H9 (cell line): Measurements from ENCODE around the gene AP2S1. TPM values are rescaled to one million over a fixed set of nuclear protein-coding genes. Genes with fewer than 3 reads are reported as not detected.

Source experiments
- DNase-seq: peaks from one replicate; pipeline ENCODE4 v3.0.0-alpha.2; 2017
- H2AFZ ChIP-seq: one replicate; pipeline ENCODE4 v1.6.1; 2013; ENCODE audit warnings: mild to moderate bottlenecking, low read length, control low read depth, moderate library complexity
- H2AK5ac ChIP-seq: 2 replicates; pipeline ENCODE4 v1.6.1; 2013; ENCODE audit warnings: low read length, control low read depth, mixed read lengths; ENCODE audit not compliant: insufficient read length
- H2BK120ac ChIP-seq: one replicate; pipeline ENCODE4 v1.6.1; 2013; ENCODE audit warnings: low read depth, mild to moderate bottlenecking, low read length, control low read depth, inconsistent platforms; ENCODE audit not compliant: poor library complexity, severe bottlenecking
- H2BK12ac ChIP-seq: 2 replicates; pipeline ENCODE4 v1.6.1; 2013; ENCODE audit warnings: low read length, control low read depth, mixed read lengths, low read depth; ENCODE audit not compliant: insufficient read length
- H2BK15ac ChIP-seq: 2 replicates; pipeline ENCODE4 v1.6.1; 2013; ENCODE audit warnings: low read depth, low read length, control low read depth
- H2BK20ac ChIP-seq: one replicate; pipeline ENCODE4 v1.6.1; 2013; ENCODE audit warnings: low read depth, mild to moderate bottlenecking, low read length, control low read depth, inconsistent platforms; ENCODE audit not compliant: poor library complexity, severe bottlenecking
- H2BK5ac ChIP-seq: 2 replicates; pipeline ENCODE4 v1.6.1; 2013; ENCODE audit warnings: low read length, control low read depth, mixed read lengths; ENCODE audit not compliant: insufficient read length
- H3K14ac ChIP-seq: 2 replicates; pipeline ENCODE4 v1.6.1; 2013; ENCODE audit warnings: low read length, control low read depth; ENCODE audit not compliant: insufficient read depth
- H3K18ac ChIP-seq: 2 replicates; pipeline ENCODE4 v1.6.1; 2013; ENCODE audit warnings: low read depth, mild to moderate bottlenecking, mixed read lengths, low read length, control low read depth; ENCODE audit not compliant: insufficient read length
- H3K23ac ChIP-seq: 2 replicates; pipeline ENCODE4 v1.6.1; 2013; ENCODE audit warnings: low read length, control low read depth, mixed read lengths, low read depth; ENCODE audit not compliant: insufficient read length
- H3K23me2 ChIP-seq: 2 replicates; pipeline ENCODE4 v1.6.1; 2013; ENCODE audit warnings: low read depth, mild to moderate bottlenecking, mixed read lengths, low read length, control low read depth; ENCODE audit not compliant: insufficient read length, poor library complexity, severe bottlenecking
- H3K27ac ChIP-seq: 2 replicates; pipeline ENCODE4 v1.5.1; 2013; ENCODE audit warnings: low read length, control low read depth, mixed read lengths, low read depth; ENCODE audit not compliant: insufficient read length
- H3K27me3 ChIP-seq: 2 replicates; pipeline ENCODE4 v1.6.1; 2013; ENCODE audit warnings: low read length, control low read depth, inconsistent platforms; ENCODE audit not compliant: insufficient read depth
- H3K4ac ChIP-seq: 2 replicates; pipeline ENCODE4 v1.6.1; 2013; ENCODE audit warnings: low read depth, mild to moderate bottlenecking, control low read depth, inconsistent platforms, low read length, moderate library complexity
- H3K4me1 ChIP-seq: 2 replicates; pipeline ENCODE4 v1.6.1; 2013; ENCODE audit warnings: low read length, control low read depth, inconsistent platforms; ENCODE audit not compliant: insufficient read depth
- H3K4me2 ChIP-seq: 2 replicates; pipeline ENCODE4 v1.6.1; 2013; ENCODE audit warnings: low read length, control low read depth, mixed read lengths; ENCODE audit not compliant: insufficient read length, insufficient read depth
- H3K56ac ChIP-seq: 2 replicates; pipeline ENCODE4 v1.6.1; 2013; ENCODE audit warnings: low read depth, mild to moderate bottlenecking, mixed read lengths, low read length, control low read depth; ENCODE audit not compliant: insufficient read length
- H3K79me1 ChIP-seq: 2 replicates; pipeline ENCODE4 v1.6.1; 2013; ENCODE audit warnings: low read depth, mild to moderate bottlenecking, moderate library complexity, low read length, control low read depth, inconsistent platforms; ENCODE audit not compliant: insufficient read depth, poor library complexity, severe bottlenecking
- H3K79me2 ChIP-seq: 2 replicates; pipeline ENCODE4 v1.6.1; 2013; ENCODE audit warnings: low read length, control low read depth, inconsistent platforms; ENCODE audit not compliant: insufficient read depth
- H3K9ac ChIP-seq: 2 replicates; pipeline ENCODE4 v1.6.1; 2013; ENCODE audit warnings: low read length, control low read depth, mixed read lengths; ENCODE audit not compliant: insufficient read length; ENCODE audit errors: extremely low read depth
- H3K9me3 ChIP-seq: one replicate; pipeline ENCODE4 v1.6.1; 2013; ENCODE audit warnings: low read depth, low read length, inconsistent platforms; ENCODE audit not compliant: control insufficient read depth
- H3T11ph ChIP-seq: one replicate; pipeline ENCODE4 v1.6.1; 2013; ENCODE audit warnings: mild to moderate bottlenecking, low read length, control low read depth, inconsistent platforms
- H4K20me1 ChIP-seq: one replicate; pipeline ENCODE4 v1.6.1; 2013; ENCODE audit not compliant: control insufficient read depth, insufficient read length, insufficient read depth
- H4K5ac ChIP-seq: 2 replicates; pipeline ENCODE4 v1.6.1; 2013; ENCODE audit warnings: low read depth, mild to moderate bottlenecking, mixed read lengths, low read length, control low read depth; ENCODE audit not compliant: insufficient read length
- H4K8ac ChIP-seq: replicated peaks from 2 replicates; pipeline ENCODE4 v1.6.1; 2013; ENCODE audit warnings: low read length, control low read depth, mixed read lengths, low read depth; ENCODE audit not compliant: insufficient read length
- H4K91ac ChIP-seq: 2 replicates; pipeline ENCODE4 v1.6.1; 2013; ENCODE audit warnings: low read depth, mild to moderate bottlenecking, moderate library complexity, mixed read lengths, low read length, control low read depth; ENCODE audit not compliant: insufficient read length
- H3K27ac Mint-ChIP-seq, 3 experiments: 2 replicates in 2 of 3; 3 replicates in 1 of 3; pipeline ENCODE4 v1.8.0; 2020 to 2021; ENCODE audit warnings: mixed read lengths in 3 of 3, mild to moderate bottlenecking in 1 of 3, moderate library complexity in 1 of 3
- H3K27me3 Mint-ChIP-seq: 2 replicates; pipeline ENCODE4 v1.8.0; 2021; ENCODE audit warnings: low read depth, mild to moderate bottlenecking, moderate library complexity, mixed read lengths
- H3K36me3 Mint-ChIP-seq, 3 experiments: 2 replicates in 2 of 3; 3 replicates in 1 of 3; pipeline ENCODE4 v1.8.0; 2020 to 2021; ENCODE audit warnings: low read depth in 3 of 3, mixed read lengths in 3 of 3; ENCODE audit not compliant: insufficient read depth in 1 of 3
- H3K4me1 Mint-ChIP-seq, 2 experiments: 2 replicates each; pipeline ENCODE4 v1.8.0; 2020; ENCODE audit warnings: mixed read lengths in 2 of 2
- H3K4me3 Mint-ChIP-seq, 2 experiments: 2 replicates in 1 of 2; 3 replicates in 1 of 2; pipeline ENCODE4 v1.8.0; 2020 to 2021; ENCODE audit warnings: mild to moderate bottlenecking in 2 of 2, mixed read lengths in 2 of 2, moderate library complexity in 1 of 2
- H3K9me3 Mint-ChIP-seq, 2 experiments: 2 replicates in 1 of 2; 3 replicates in 1 of 2; pipeline ENCODE4 v1.8.0; 2020; ENCODE audit warnings: mild to moderate bottlenecking in 2 of 2, mixed read lengths in 2 of 2, moderate library complexity in 1 of 2
- CTCF ChIP-seq: fragments of 200-600 bp; sonication (generic); conservative IDR thresholded peaks from 3 replicates; pipeline ENCODE4 v1.8.0; 2021; ENCODE audit warnings: antibody characterized with exemption, mild to moderate bottlenecking
- WGBS: extraction: QIAGEN DNeasy Blood & Tissue Kit; methylation state at CpG from one replicate; pipeline ENCODE4 v1.1.7; 2013; ENCODE audit warnings: missing lambda C conversion rate, low lambda C conversion rate, mixed read lengths; ENCODE audit not compliant: insufficient read length; ENCODE audit errors: extremely low coverage; 5-methylcytosine and 5-hydroxymethylcytosine counted together
- total RNA-seq: library from RNA; stranded (reverse); gene quantifications from 2 replicates; pipeline ENCODE4 v1.2.1, GENCODE V29; 2021

Gene AP2S1
- total RNA-seq, 1 experiment from 2014 or later: 193 TPM

- no peaks in the 10 kb centered on the region for H3K79me1 ChIP-seq
- peaks cover 13 to 25% (median 19%) of the 10 kb centered on the region in 3 experiments for H3K36me3 Mint-ChIP-seq
- H3K23me2 ChIP-seq: peaks cover 19% of the 10 kb centered on the region
- no peak overlapping the region for H2BK15ac ChIP-seq
- no peak overlapping the region for H2BK20ac ChIP-seq
- no peak overlapping the region for H3K9ac ChIP-seq
- H2BK12ac ChIP-seq: no peak overlapping the region
- no peak overlapping the region for H3K14ac ChIP-seq
- TF ChIP-seq CTCF: no peak
- H4K5ac ChIP-seq: no peak overlapping the region
- H3K23ac ChIP-seq: no peak overlapping the region
- no peak overlapping the region for H2AFZ ChIP-seq
- H3K9me3 ChIP-seq: no peaks in the 10 kb centered on the region
- peak overlapping the region in 1 of 2 experiments; percentile 42; a peak in 2 of 5 replicates for H3K4me3 Mint-ChIP-seq
- DNase-seq: no peak
- no peak overlapping the region for H4K91ac ChIP-seq
- H3K4me1 ChIP-seq: peaks cover 5% of the 10 kb centered on the region; the same call in 1 of the 2 replicates
- no peak overlapping the region for H4K8ac ChIP-seq
- peak overlapping the region; percentile 17 for H3K18ac ChIP-seq
- H3K9me3 Mint-ChIP-seq: no peaks in the 10 kb centered on the region; a peak in 1 of 5 replicates
- no peak overlapping the region for H3K4me2 ChIP-seq
- H2BK5ac ChIP-seq: no peak overlapping the region
- peak overlapping the region; percentile 28 for H2BK120ac ChIP-seq
- H3K56ac ChIP-seq: no peak overlapping the region
- H3K27ac Mint-ChIP-seq: no peak overlapping the region; a peak in 1 of 7 replicates
- H2AK5ac ChIP-seq: peak overlapping the region; percentile 43
- no peaks in the 10 kb centered on the region; the same call in 1 of the 2 replicates for H3K27me3 ChIP-seq
- H4K20me1 ChIP-seq: peaks cover 4% of the 10 kb centered on the region
- H3K27me3 Mint-ChIP-seq: peaks cover 18% of the 10 kb centered on the region
- H3K4me1 Mint-ChIP-seq: peaks cover 14 to 26% of the 10 kb centered on the region in 2 experiments
- peaks cover 28% of the 10 kb centered on the region; the same call in 1 of the 2 replicates for H3K79me2 ChIP-seq
- H3K4ac ChIP-seq: no peak overlapping the region
- no peak overlapping the region for H3K27ac ChIP-seq
- WGBS: no CpG with 5 or more reads among the region's 8 CpGs
- H3T11ph ChIP-seq: no peak overlapping the region
These were observed 61.3 kb downstream of the AP2S1 start for GRCh38 chr19:46789371-46789770.
